Endodermal cell (in vitro differentiated cells): ENCODE data around the gene EEPD1. TPM values are rescaled to one million over a fixed set of nuclear protein-coding genes. Genes with fewer than 3 reads are reported as not detected.
"Not testable (repeated sequence)": the region's sequence is repeated elsewhere in the genome, so short reads cannot be mapped to it uniquely, and the experiment has no call there.

Experiments
- DNase-seq: peaks from one replicate; pipeline ENCODE4 v3.0.0-alpha.2; 2017
- H3K27ac ChIP-seq: 2 replicates; pipeline ENCODE4 v1.5.1; 2013; ENCODE audit warnings: mild to moderate bottlenecking, low read depth, low read length, moderate library complexity
- H3K27me3 ChIP-seq: 2 replicates; pipeline ENCODE4 v1.6.1; 2013; ENCODE audit warnings: mild to moderate bottlenecking, low read length, moderate library complexity; ENCODE audit not compliant: insufficient read depth, control insufficient read depth, poor library complexity, severe bottlenecking
- H3K36me3 ChIP-seq: 2 replicates; pipeline ENCODE4 v1.7.0; 2013; ENCODE audit warnings: mild to moderate bottlenecking, low read length, moderate library complexity; ENCODE audit not compliant: control insufficient read depth, insufficient read depth
- H3K4me1 ChIP-seq: one replicate; pipeline ENCODE4 v1.7.0; 2013; ENCODE audit warnings: low read length; ENCODE audit not compliant: control insufficient read depth, insufficient read depth
- H3K4me3 ChIP-seq: 2 replicates; pipeline ENCODE4 v1.5.1; 2013; ENCODE audit warnings: mild to moderate bottlenecking, low read length, moderate library complexity
- H3K9ac ChIP-seq: 2 replicates; pipeline ENCODE4 v1.6.1; 2013; ENCODE audit warnings: mild to moderate bottlenecking, low read length, moderate library complexity; ENCODE audit not compliant: poor library complexity, severe bottlenecking; ENCODE audit errors: extremely low read depth
- H3K9me3 ChIP-seq: 2 replicates; pipeline ENCODE4 v1.6.1; 2013; ENCODE audit warnings: mild to moderate bottlenecking, low read length, moderate library complexity; ENCODE audit not compliant: control insufficient read depth
- H3K27ac Mint-ChIP-seq: 2 replicates; pipeline ENCODE4 v1.8.0; 2020; ENCODE audit warnings: mixed read lengths
- H3K27me3 Mint-ChIP-seq: 2 replicates; pipeline ENCODE4 v1.8.0; 2021; ENCODE audit warnings: mild to moderate bottlenecking, mixed read lengths; ENCODE audit not compliant: insufficient read depth
- H3K36me3 Mint-ChIP-seq: 2 replicates; pipeline ENCODE4 v1.8.0; 2020; ENCODE audit warnings: low read depth, mixed read lengths
- H3K4me1 Mint-ChIP-seq: 2 replicates; pipeline ENCODE4 v1.8.0; 2020; ENCODE audit warnings: mixed read lengths
- H3K4me3 Mint-ChIP-seq: 2 replicates; pipeline ENCODE4 v1.8.0; 2020; ENCODE audit warnings: mild to moderate bottlenecking, moderate library complexity, mixed read lengths
- H3K9me3 Mint-ChIP-seq: 2 replicates; pipeline ENCODE4 v1.8.0; 2020; ENCODE audit warnings: mild to moderate bottlenecking, mixed read lengths
- CTCF ChIP-seq: fragments of 200-600 bp; sonication (generic); conservative IDR thresholded peaks from 2 replicates; pipeline ENCODE4 v1.5.0; 2021; ENCODE audit warnings: antibody characterized with exemption, mild to moderate bottlenecking
- WGBS, 2 experiments: methylation state at CpG; one replicate each; pipeline versions ENCODE4 v1.1.5 to v1.1.7; 2013; ENCODE audit warnings: missing lambda C conversion rate in 2 of 2, mixed read lengths in 1 of 2; ENCODE audit not compliant: insufficient coverage in 1 of 2, insufficient read length in 1 of 2; 5-methylcytosine and 5-hydroxymethylcytosine counted together
- total RNA-seq, 2 donors: library from RNA; stranded (reverse); fragmentation: NEBNext Ultra II Directional in 1 of 2; extraction: Animal tissue kit (Norgen Biotek cat#: 25700) in 1 of 2; gene quantifications; 2 replicates in 1 of 2; 3 replicates in 1 of 2; pipeline ENCODE4 v1.2.1, GENCODE V29; 2021

The EEPD1 gene
- total RNA-seq, 2 donors from 2014 or later, result 9.7 to 11.4 TPM

GRCh38 chr7:36232971-36233550, 80.0 kb downstream of the EEPD1 start:
- H3K27me3 Mint-ChIP-seq, result peaks cover 4% of the 10 kb centered on the region
- H3K27ac Mint-ChIP-seq, result peak overlapping the region; percentile 16
- 79 to 83% methylated on average over 3 of the region's 3 CpGs for WGBS, 2 experiments

GRCh38 chr7:36236073-36236472, 83.0 kb downstream of the EEPD1 start:
- peaks cover 12% of the 10 kb centered on the region for H3K9me3 ChIP-seq
- no peak overlapping the region for H3K4me3 ChIP-seq
- no peak overlapping the region for H3K27ac Mint-ChIP-seq
- DNase-seq, result peak; percentile 76
- H3K4me3 Mint-ChIP-seq, result no peak overlapping the region
- TF ChIP-seq CTCF, result no peak
- H3K36me3 Mint-ChIP-seq, result peaks cover 27% of the 10 kb centered on the region
- H3K27me3 Mint-ChIP-seq, result peaks cover 4% of the 10 kb centered on the region
- H3K4me1 Mint-ChIP-seq, result peaks cover 20% of the 10 kb centered on the region
- H3K9me3 Mint-ChIP-seq, result peaks cover 14% of the 10 kb centered on the region
- H3K4me1 ChIP-seq, result peaks cover 9% of the 10 kb centered on the region
- H3K27ac ChIP-seq, result no peak overlapping the region
- peaks cover 9% of the 10 kb centered on the region for H3K36me3 ChIP-seq
- H3K27me3 ChIP-seq, result no peaks in the 10 kb centered on the region
- no peak overlapping the region for H3K9ac ChIP-seq
- 97 to 99% methylated on average over 24 to 39 of the region's 39 CpGs for WGBS, 2 experiments

More at GRCh38 chr7:36232971-36233550, 80.0 kb downstream of the EEPD1 start:
- Mint-ChIP-seq H3K36me3 (peaks cover 11% of the 10 kb centered on the region), H3K4me3 (no peak overlapping the region), H3K4me1 (peaks cover 12% of the 10 kb centered on the region), H3K9me3 (no peaks in the 10 kb centered on the region)
- Histone ChIP-seq H3K36me3 (no peaks in the 10 kb centered on the region), H3K27me3 (no peaks in the 10 kb centered on the region), H3K27ac (no peak overlapping the region), H3K4me3 (no peak overlapping the region), H3K9ac (no peak overlapping the region), H3K4me1 (peaks cover 9% of the 10 kb centered on the region), H3K9me3 (no peaks in the 10 kb centered on the region)
- TF ChIP-seq CTCF, result no peak
- DNase-seq, result no peak

- WGBS, 2 experiments, result 90 to 92% methylated on average over 1 to 2 of the region's 2 CpGs
- Mint-ChIP-seq H3K4me3 (no peak overlapping the region), H3K36me3 (peaks cover 27% of the 10 kb centered on the region), H3K27ac (no peak overlapping the region), H3K27me3 (peaks cover 4% of the 10 kb centered on the region), H3K4me1 (peaks cover 9% of the 10 kb centered on the region), H3K9me3 (peaks cover 14% of the 10 kb centered on the region)
- TF ChIP-seq CTCF, result no peak
- DNase-seq, result no peak
- Histone ChIP-seq H3K4me3 (no peak overlapping the region), H3K36me3 (peaks cover 9% of the 10 kb centered on the region), H3K27me3 (no peaks in the 10 kb centered on the region), H3K27ac (no peak overlapping the region), H3K9me3 (peaks cover 12% of the 10 kb centered on the region), H3K9ac (no peak overlapping the region), H3K4me1 (peaks cover 3% of the 10 kb centered on the region)
These were observed 85.1 kb downstream of the EEPD1 start for GRCh38 chr7:36238138-36238537.

- H3K27me3 Mint-ChIP-seq, DNase-seq: not testable (repeated sequence)
- 40 to 83% methylated on average over 1 to 3 of the region's 3 CpGs for WGBS, 2 experiments
These were observed 90.3 kb downstream of the EEPD1 start for GRCh38 chr7:36243356-36243755.

GRCh38 chr7:36244001-36244400, 90.9 kb downstream of the EEPD1 start:
- H3K9me3 ChIP-seq, result peaks cover 12% of the 10 kb centered on the region
- not testable (repeated sequence) for H3K27ac Mint-ChIP-seq, H3K27ac ChIP-seq, H3K9ac ChIP-seq, H3K4me3 Mint-ChIP-seq, H3K27me3 ChIP-seq, H3K27me3 Mint-ChIP-seq, H3K4me3 ChIP-seq, H3K4me1 ChIP-seq, DNase-seq, H3K36me3 ChIP-seq, H3K4me1 Mint-ChIP-seq
- peaks cover 14% of the 10 kb centered on the region for H3K9me3 Mint-ChIP-seq
- peaks cover 20% of the 10 kb centered on the region for H3K36me3 Mint-ChIP-seq
- WGBS, 2 experiments, result 100% methylated on average over 1 of the region's 1 CpG; no CpG with 5 or more reads in 1 of the 2 experiments

More at GRCh38 chr7:36243356-36243755, 90.3 kb downstream of the EEPD1 start:
- not testable (repeated sequence) for H3K36me3 ChIP-seq, H3K4me3 Mint-ChIP-seq, H3K27ac ChIP-seq, H3K9ac ChIP-seq, H3K4me1 ChIP-seq, H3K4me1 Mint-ChIP-seq, H3K27ac Mint-ChIP-seq, H3K27me3 ChIP-seq, H3K4me3 ChIP-seq
- Mint-ChIP-seq H3K9me3 (peaks cover 14% of the 10 kb centered on the region), H3K36me3 (peaks cover 20% of the 10 kb centered on the region)
- H3K9me3 ChIP-seq, result peaks cover 12% of the 10 kb centered on the region
